Stimulated activated CD8-positive, alpha-beta memory T cell treated with anti-CD3 and anti-CD28 coated beads, Interleukin-2, amount 100 ng/mL, for 48 hours (primary cell): ENCODE measurements around the gene CSAG1.
"Not testable (repeated sequence)": the region's sequence is repeated elsewhere in the genome, so short reads cannot be mapped to it uniquely, and the experiment has no call there.

Experiments
- DNase-seq, 2 donors: peaks; one replicate each; pipeline ENCODE4 v3.0.0-alpha.2; 2020; ENCODE audit warnings: low read depth in 2 of 2

CSAG1 gene

DNA sequence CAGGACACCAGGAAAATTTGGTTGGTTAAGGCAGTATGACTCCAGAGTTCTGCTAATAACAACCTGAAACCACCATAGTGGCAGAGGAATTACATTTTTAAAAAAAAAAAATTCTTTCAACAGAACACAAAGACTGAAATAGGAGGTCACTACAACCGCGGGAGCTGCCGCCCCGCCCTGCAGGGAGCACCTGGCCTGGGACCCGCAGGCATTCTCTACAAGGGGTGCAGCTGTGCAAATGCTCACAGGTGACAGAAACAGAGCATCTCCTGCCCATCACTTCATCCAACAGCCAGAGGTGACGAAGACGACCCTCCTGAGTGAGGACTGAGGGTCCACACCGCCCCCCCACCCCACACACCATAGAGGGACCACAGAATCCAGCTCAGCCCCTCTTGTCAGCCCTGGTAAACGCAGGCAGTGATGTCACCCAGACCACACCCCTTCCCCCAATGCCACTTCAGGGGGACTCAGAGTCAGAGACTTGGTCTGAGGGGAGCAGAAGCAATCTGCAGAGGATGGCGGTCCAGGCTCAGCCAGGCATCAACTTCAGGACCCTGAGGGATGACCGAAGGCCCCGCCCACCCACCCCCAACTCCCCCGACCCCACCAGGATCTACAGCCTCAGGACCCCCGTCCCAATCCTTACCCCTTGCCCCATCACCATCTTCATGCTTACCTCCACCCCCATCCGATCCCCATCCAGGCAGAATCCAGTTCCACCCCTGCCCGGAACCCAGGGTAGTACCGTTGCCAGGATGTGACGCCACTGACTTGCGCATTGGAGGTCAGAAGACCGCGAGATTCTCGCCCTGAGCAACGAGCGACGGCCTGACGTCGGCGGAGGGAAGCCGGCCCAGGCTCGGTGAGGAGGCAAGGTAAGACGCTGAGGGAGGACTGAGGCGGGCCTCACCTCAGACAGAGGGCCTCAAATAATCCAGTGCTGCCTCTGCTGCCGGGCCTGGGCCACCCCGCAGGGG lies 35.3 kb downstream of the CSAG1 start, which contains the start of gene MAGEA3:
Gene MAGEA3, plus strand, starts transcription at position 843 of the 980 bp plus-strand sequence. CDS start 2,039 bp downstream, outside the sequence.
- not testable (repeated sequence) for DNase-seq

GRCh38 chrX:152681012-152681411 lies 52.5 kb downstream of the CSAG1 start:
- DNase-seq, result not testable (repeated sequence)
